ENCODE data around the gene NOL4L. TPM values are rescaled to one million over a fixed set of nuclear protein-coding genes. Genes with fewer than 3 reads are reported as not detected.

NOL4L gene
- total RNA-seq, 1 donor from 2014 or later: 19.7 TPM

DNA sequence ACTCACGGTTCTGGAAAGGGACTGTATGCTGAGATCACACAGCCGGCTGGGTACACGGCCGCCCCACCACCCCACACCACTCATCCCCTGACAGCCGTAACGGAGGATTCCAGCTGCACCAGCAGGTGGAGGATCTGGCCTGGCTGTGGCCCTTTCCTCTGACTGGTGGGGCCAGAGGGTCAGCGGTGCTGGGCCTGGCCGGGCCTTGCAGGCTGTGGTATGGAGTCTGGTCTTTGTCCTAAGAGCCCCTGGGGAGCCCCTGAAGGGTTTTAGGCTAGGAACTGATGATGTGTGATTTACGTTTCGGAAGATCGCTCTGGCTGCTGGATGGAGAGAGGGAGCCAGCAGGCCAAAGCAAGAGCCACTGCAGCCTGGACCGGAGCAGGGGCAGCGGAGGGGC, 26.6 kb downstream of the NOL4L start:
- Histone ChIP-seq H3K36me3 (no peaks in the 10 kb centered on the region), H3K9me3 (no peaks in the 10 kb centered on the region), H3K4me3 (no peak overlapping the region), H3K27me3 (peaks cover 20% of the 10 kb centered on the region), H3K4me1 (no peaks in the 10 kb centered on the region), H3K27ac (no peak overlapping the region)
- TF ChIP-seq, protein P1, sequence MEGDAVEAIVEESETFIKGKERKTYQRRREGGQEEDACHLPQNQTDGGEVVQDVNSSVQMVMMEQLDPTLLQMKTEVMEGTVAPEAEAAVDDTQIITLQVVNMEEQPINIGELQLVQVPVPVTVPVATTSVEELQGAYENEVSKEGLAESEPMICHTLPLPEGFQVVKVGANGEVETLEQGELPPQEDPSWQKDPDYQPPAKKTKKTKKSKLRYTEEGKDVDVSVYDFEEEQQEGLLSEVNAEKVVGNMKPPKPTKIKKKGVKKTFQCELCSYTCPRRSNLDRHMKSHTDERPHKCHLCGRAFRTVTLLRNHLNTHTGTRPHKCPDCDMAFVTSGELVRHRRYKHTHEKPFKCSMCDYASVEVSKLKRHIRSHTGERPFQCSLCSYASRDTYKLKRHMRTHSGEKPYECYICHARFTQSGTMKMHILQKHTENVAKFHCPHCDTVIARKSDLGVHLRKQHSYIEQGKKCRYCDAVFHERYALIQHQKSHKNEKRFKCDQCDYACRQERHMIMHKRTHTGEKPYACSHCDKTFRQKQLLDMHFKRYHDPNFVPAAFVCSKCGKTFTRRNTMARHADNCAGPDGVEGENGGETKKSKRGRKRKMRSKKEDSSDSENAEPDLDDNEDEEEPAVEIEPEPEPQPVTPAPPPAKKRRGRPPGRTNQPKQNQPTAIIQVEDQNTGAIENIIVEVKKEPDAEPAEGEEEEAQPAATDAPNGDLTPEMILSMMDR (IDR thresholded peaks at IDR 0.05): no peak
- DNase-seq: no peak
- no peak for ATAC-seq
- intact Hi-C loops (cut with DNase I): no loop called here

DNA sequence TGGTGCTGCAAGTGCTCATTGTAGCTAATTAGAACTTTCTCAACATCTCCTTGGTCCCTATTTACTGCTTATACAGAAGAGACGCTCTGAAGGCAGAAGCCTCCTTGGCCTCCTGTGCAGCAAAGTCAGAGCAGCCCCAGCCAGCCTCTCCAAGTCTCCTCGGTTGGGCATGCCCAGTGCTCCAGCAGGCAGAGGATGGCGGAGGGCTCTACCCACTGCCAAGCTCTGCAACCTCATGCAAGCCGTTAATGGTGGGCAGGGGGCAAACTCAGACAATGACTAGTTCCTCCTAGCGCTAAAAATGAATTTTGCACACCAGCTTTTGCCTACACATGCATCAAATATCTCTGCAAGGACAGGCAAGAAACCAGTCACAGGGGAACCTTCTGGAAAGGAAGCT, 27.8 kb downstream of the NOL4L start:
- Histone ChIP-seq H3K36me3 (no peaks in the 10 kb centered on the region), H3K27me3 (peaks cover 20% of the 10 kb centered on the region), H3K4me1 (no peaks in the 10 kb centered on the region), H3K9me3 (no peaks in the 10 kb centered on the region), H3K27ac (no peak overlapping the region), H3K4me3 (no peak overlapping the region)
- no peak for DNase-seq
- TF ChIP-seq, protein P1 (IDR thresholded peaks at IDR 0.05): no peak
- intact Hi-C loops (cut with DNase I): no loop called here
- ATAC-seq: no peak

DNA sequence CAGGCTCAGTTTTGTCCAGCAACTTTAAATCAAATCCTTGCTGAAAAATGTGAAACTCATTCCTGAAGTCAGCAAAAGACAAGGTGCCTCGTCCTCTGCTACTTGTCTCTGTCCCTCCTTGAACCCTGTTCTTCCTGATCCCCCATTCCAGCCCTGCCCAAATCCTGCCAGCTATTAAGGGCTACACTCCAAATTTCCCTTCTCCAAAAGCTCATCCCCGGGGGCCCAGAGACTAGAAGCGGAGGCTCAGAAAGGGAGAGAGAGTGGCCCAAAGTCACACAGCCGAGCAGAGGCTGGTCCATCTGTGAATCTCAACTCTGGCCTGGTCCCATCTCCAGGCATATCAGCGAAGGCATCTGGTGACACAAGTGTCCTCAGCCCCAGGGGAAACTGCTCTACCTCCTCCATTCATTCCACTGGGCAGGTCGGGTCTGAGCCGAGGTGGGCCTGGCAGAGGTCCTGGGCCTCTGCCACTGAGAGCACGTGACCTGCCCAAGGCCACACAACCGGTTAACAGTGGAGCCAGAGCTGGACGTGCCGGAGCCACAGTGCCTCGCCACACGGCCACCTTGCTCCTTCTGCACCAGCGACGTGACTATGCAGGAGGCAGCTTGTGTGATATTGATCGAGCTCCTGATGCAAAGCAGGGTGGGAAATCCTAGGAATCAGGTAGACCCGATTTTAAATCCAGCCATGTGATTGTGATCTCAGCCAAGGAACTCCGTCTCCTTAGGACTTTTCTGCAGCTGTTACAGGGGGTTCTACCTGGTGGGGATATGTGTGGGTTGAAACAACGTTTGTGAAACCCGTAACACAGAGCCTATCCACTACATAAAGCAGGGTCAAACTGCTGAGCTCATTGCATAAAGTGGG, 28.6 kb downstream of the NOL4L start:
- Histone ChIP-seq H3K4me1 (no peaks in the 10 kb centered on the region), H3K4me3 (no peak overlapping the region), H3K27ac (no peak overlapping the region), H3K9me3 (no peaks in the 10 kb centered on the region), H3K36me3 (no peaks in the 10 kb centered on the region), H3K27me3 (peaks cover 20% of the 10 kb centered on the region)
- DNase-seq (no peak), ATAC-seq (no peak)
- TF ChIP-seq, protein P1 (IDR thresholded peaks at IDR 0.05): no peak
- intact Hi-C loops (cut with DNase I): no loop called here

DNA sequence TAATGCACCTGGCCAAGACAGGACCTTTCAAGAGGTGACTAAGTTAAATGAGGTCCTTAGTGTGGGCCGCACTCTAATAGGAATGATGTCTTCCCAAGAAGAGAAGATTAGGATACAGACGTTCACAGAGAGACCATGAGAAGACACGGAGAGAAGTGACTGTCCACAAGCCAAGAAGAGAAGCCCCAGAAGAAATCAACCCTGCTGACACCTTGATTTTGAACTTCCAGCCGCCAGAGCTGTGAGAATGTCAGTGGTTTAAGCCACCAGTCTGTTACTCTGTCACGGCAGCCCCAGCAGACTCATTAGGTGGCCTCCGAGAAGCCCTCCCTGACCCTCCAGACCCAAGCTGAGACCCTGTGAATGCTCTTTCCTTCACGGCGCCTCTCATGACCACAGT, 29.5 kb downstream of the NOL4L start:
- Histone ChIP-seq H3K4me1 (no peaks in the 10 kb centered on the region), H3K4me3 (no peak overlapping the region), H3K27ac (no peak overlapping the region), H3K9me3 (no peaks in the 10 kb centered on the region), H3K36me3 (no peaks in the 10 kb centered on the region), H3K27me3 (peaks cover 19% of the 10 kb centered on the region)
- intact Hi-C loops (cut with DNase I): no loop called here
- TF ChIP-seq, protein P1 (IDR thresholded peaks at IDR 0.05): no peak
- no peak for DNase-seq
- ATAC-seq: no peak

DNA sequence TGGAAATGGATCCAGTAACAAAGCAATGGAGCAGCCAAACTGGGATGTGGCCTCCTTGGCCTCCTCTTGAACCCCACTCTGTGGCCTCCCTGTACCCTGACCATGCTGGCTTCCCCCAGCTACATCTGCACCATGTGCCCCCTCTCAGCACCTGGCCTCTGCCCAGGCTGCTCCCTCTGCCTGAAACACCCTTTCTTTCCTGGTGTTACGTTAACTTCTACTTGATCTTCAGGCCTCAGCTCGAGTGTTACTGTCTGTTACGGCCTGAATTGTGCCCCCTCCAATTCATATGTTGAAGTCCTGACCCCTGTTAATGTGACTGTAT, 30.2 kb downstream of the NOL4L start:
- DNase-seq (no peak), ATAC-seq (no peak)
- H3K4me1 ChIP-seq: no peaks in the 10 kb centered on the region
- no peaks in the 10 kb centered on the region for H3K36me3 ChIP-seq
- TF ChIP-seq, protein P1 (IDR thresholded peaks at IDR 0.05): no peak
- H3K27me3 ChIP-seq: peaks cover 12% of the 10 kb centered on the region
- H3K9me3 ChIP-seq: no peaks in the 10 kb centered on the region
- no peak overlapping the region for H3K27ac ChIP-seq
- intact Hi-C loops (cut with DNase I): no loop called here
- H3K4me3 ChIP-seq: no peak overlapping the region
